Measurements from ENCODE around the gene PADI3.
"Not testable (repeated sequence)": the region's sequence is repeated elsewhere in the genome, so short reads cannot be mapped to it uniquely, and the experiment has no call there.

PADI3 gene

GRCh38 chr1:17237561-17237903 lies 11.4 kb upstream of the PADI3 start:
- H3K4me3 ChIP-seq (replicated peaks; ENCODE audit: insufficient read depth, low read length): no peak overlapping the region
- no peaks in the 10 kb centered on the region for H3K27me3 ChIP-seq (ENCODE audit: insufficient read depth, poor library complexity, severe bottlenecking)
- TF ChIP-seq SPI1 (IDR thresholded peaks at IDR 0.05; ENCODE audit: borderline replicate concordance, low read depth) (no peak), GABPA (IDR thresholded peaks at IDR 0.05; ENCODE audit: low read depth) (no peak)
- TF ChIP-seq, protein P1, sequence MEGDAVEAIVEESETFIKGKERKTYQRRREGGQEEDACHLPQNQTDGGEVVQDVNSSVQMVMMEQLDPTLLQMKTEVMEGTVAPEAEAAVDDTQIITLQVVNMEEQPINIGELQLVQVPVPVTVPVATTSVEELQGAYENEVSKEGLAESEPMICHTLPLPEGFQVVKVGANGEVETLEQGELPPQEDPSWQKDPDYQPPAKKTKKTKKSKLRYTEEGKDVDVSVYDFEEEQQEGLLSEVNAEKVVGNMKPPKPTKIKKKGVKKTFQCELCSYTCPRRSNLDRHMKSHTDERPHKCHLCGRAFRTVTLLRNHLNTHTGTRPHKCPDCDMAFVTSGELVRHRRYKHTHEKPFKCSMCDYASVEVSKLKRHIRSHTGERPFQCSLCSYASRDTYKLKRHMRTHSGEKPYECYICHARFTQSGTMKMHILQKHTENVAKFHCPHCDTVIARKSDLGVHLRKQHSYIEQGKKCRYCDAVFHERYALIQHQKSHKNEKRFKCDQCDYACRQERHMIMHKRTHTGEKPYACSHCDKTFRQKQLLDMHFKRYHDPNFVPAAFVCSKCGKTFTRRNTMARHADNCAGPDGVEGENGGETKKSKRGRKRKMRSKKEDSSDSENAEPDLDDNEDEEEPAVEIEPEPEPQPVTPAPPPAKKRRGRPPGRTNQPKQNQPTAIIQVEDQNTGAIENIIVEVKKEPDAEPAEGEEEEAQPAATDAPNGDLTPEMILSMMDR (IDR thresholded peaks at IDR 0.05; ENCODE audit: insufficient read depth, low read length): no peak
- DNase-seq (ENCODE audit: low read depth in 1 of 2, low spot score in 1 of 2): no peak
- H3K27ac ChIP-seq (replicated peaks): no peak overlapping the region

DNA sequence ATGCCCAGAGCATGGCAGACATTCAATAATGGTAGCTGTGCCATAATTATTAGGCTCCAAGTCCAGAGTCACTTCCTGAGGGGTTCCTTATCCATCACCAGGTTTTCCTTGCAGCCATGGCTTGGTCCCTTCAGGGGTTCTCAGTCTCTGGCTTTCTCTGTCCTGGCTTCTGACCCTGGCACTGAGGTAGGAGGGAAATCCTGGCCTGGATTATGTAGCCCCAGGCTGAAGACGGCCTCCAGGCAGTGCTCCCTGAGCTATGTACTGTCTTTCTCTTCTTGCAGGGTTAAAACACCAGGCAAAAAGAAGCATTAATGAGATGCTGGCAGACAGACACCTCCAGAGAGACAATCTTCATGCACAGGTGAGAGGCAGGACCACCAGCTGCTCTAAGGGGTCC lies 9.5 kb upstream of the PADI3 start:
- Histone ChIP-seq H3K27me3 (ENCODE audit: insufficient read depth, poor library complexity, severe bottlenecking) (no peaks in the 10 kb centered on the region), H3K27ac (replicated peaks) (no peak overlapping the region), H3K4me3 (replicated peaks; ENCODE audit: insufficient read depth, low read length) (no peak overlapping the region)
- TF ChIP-seq GABPA (IDR thresholded peaks at IDR 0.05; ENCODE audit: low read depth) (no peak), SPI1 (IDR thresholded peaks at IDR 0.05; ENCODE audit: borderline replicate concordance, low read depth) (0 out of 2 replicates have a peak, but pooled peaks have one; percentile 12)
- DNase-seq (ENCODE audit: low read depth in 1 of 2, low spot score in 1 of 2): peak; percentile 77 to 81

- H3K4me3 ChIP-seq (replicated peaks; ENCODE audit: insufficient read depth, low read length); H3K27me3 ChIP-seq (ENCODE audit: insufficient read depth, poor library complexity, severe bottlenecking); DNase-seq (ENCODE audit: low read depth in 1 of 2, low spot score in 1 of 2); H3K27ac ChIP-seq (replicated peaks): not testable (repeated sequence)
Measured at GRCh38 chr1:17241011-17241779, 7.7 kb upstream of the PADI3 start.

DNA sequence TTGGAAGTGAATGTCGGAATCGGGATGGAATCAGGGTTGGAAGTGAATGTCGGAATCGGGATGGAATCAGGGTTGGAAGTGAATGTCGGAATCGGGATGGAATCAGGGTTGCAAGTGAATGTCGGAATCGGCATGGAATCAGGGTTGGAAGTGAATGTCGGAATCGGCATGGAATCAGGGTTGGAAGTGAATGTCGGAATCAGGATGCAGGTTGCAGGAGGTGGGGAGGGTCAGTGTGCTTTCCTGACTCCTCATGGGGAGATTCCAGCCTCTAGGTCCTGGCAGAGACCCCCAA lies 7.2 kb upstream of the PADI3 start:
- not testable (repeated sequence) for H3K4me3 ChIP-seq (replicated peaks; ENCODE audit: insufficient read depth, low read length); H3K27ac ChIP-seq (replicated peaks); H3K27me3 ChIP-seq (ENCODE audit: insufficient read depth, poor library complexity, severe bottlenecking); DNase-seq (ENCODE audit: low read depth in 1 of 2, low spot score in 1 of 2)

- DNase-seq (ENCODE audit: low read depth in 1 of 2, low spot score in 1 of 2): no peak
- H3K27ac ChIP-seq (replicated peaks): no peak overlapping the region
- H3K27me3 ChIP-seq (ENCODE audit: insufficient read depth, poor library complexity, severe bottlenecking): no peaks in the 10 kb centered on the region
- H3K4me3 ChIP-seq (replicated peaks; ENCODE audit: insufficient read depth, low read length): no peak overlapping the region
- TF ChIP-seq, protein P2, sequence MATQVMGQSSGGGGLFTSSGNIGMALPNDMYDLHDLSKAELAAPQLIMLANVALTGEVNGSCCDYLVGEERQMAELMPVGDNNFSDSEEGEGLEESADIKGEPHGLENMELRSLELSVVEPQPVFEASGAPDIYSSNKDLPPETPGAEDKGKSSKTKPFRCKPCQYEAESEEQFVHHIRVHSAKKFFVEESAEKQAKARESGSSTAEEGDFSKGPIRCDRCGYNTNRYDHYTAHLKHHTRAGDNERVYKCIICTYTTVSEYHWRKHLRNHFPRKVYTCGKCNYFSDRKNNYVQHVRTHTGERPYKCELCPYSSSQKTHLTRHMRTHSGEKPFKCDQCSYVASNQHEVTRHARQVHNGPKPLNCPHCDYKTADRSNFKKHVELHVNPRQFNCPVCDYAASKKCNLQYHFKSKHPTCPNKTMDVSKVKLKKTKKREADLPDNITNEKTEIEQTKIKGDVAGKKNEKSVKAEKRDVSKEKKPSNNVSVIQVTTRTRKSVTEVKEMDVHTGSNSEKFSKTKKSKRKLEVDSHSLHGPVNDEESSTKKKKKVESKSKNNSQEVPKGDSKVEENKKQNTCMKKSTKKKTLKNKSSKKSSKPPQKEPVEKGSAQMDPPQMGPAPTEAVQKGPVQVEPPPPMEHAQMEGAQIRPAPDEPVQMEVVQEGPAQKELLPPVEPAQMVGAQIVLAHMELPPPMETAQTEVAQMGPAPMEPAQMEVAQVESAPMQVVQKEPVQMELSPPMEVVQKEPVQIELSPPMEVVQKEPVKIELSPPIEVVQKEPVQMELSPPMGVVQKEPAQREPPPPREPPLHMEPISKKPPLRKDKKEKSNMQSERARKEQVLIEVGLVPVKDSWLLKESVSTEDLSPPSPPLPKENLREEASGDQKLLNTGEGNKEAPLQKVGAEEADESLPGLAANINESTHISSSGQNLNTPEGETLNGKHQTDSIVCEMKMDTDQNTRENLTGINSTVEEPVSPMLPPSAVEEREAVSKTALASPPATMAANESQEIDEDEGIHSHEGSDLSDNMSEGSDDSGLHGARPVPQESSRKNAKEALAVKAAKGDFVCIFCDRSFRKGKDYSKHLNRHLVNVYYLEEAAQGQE (IDR thresholded peaks at IDR 0.05; ENCODE audit: insufficient replicate concordance, low read depth): no peak
- TF ChIP-seq, protein P1 (IDR thresholded peaks at IDR 0.05; ENCODE audit: insufficient read depth, low read length): no peak
- no peak for TF ChIP-seq GABPA (IDR thresholded peaks at IDR 0.05; ENCODE audit: low read depth)
- TF ChIP-seq POLR2AphosphoS5 (IDR thresholded peaks at IDR 0.05; ENCODE audit: low read depth): no peak
- TF ChIP-seq SPI1 (IDR thresholded peaks at IDR 0.05; ENCODE audit: borderline replicate concordance, low read depth): no peak
Measured at GRCh38 chr1:17243274-17243673, 5.6 kb upstream of the PADI3 start.

DNA sequence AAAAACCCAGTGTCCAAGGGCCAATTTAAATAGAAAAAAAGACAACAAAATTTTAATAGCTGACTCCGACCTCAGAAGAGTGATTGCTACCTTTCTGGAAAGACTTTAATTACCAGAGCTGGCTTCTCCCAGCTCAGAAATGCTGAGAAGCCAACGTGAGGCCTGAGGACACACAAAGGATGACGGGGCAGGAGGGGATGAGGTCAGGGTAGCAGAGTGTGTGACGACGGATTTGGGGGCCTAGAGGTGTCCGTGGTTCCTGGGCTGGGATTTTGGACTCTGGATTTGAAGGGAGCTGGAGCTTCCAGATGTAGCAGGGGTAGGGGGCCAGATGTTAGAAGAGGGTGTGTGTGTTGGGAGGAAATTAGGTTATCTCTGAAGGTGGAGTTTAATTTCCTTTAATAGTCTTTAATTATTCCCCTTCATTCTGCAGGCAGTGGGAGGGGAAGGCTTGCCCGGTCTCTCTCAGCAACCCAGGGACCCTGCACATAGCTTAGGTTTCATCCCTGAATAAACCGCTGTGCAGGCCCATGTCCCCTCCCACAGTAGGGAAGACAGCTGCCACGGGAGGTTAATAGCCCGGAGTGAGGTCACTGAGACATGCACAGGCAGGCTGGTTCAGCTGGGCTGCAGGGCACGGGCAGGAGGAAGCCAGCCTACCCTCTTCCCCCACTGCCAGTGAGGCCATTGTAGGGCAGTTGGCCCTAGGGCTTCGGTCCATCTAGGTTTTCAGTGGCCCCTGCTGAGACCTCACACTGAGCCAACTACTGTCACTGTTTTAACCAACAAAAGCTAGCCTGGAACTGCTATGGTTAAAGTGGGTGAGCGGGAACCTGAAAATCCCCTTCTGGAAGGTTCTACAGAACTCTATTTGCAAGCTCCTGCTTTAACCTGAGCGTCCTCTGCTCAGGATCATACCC lies 3.8 kb upstream of the PADI3 start:
- Histone ChIP-seq H3K27me3 (ENCODE audit: insufficient read depth, poor library complexity, severe bottlenecking) (no peaks in the 10 kb centered on the region), H3K4me3 (replicated peaks; ENCODE audit: insufficient read depth, low read length) (no peak overlapping the region), H3K27ac (replicated peaks) (no peak overlapping the region)
- TF ChIP-seq POLR2AphosphoS5 (IDR thresholded peaks at IDR 0.05; ENCODE audit: low read depth): no peak
- TF ChIP-seq SPI1 (IDR thresholded peaks at IDR 0.05; ENCODE audit: borderline replicate concordance, low read depth): no peak
- TF ChIP-seq GABPA (IDR thresholded peaks at IDR 0.05; ENCODE audit: low read depth): no peak
- TF ChIP-seq, protein P1 (IDR thresholded peaks at IDR 0.05; ENCODE audit: insufficient read depth, low read length): no peak
- TF ChIP-seq, protein P2 (IDR thresholded peaks at IDR 0.05; ENCODE audit: insufficient replicate concordance, low read depth): no peak
- no peak for DNase-seq (ENCODE audit: low read depth in 1 of 2, low spot score in 1 of 2)
